Activated CD4-positive, alpha-beta T cell treated with anti-CD3 and anti-CD28 coated beads, Interleukin-2, amount 50 U/mL, for 16 hours (primary cell): ENCODE measurements around the gene PIGQ.

ENCODE experiments used
- DNase-seq: peaks from one replicate; pipeline ENCODE4 v3.0.0-alpha.2; 2020

PIGQ gene

GRCh38 chr16:610513-611381 lies 41.0 kb downstream of the PIGQ start:
- peak; percentile 31 for DNase-seq

GRCh38 chr16:615122-615521 lies 45.4 kb downstream of the PIGQ start:
- DNase-seq, result no peak

GRCh38 chr16:616733-617586 lies 47.2 kb downstream of the PIGQ start:
- DNase-seq, result no peak

- no peak for DNase-seq
Measured at GRCh38 chr16:617855-618254, 48.1 kb downstream of the PIGQ start.

- DNase-seq, result no peak
Measured at GRCh38 chr16:619476-620100, 49.8 kb downstream of the PIGQ start.

- no peak for DNase-seq
Measured at GRCh38 chr16:620700-621525, 51.1 kb downstream of the PIGQ start.

GRCh38 chr16:621526-622105 lies 51.8 kb downstream of the PIGQ start:
- DNase-seq, result no peak

- no peak for DNase-seq
Measured at GRCh38 chr16:622920-623280, 53.1 kb downstream of the PIGQ start.

- DNase-seq, result no peak
Measured at GRCh38 chr16:624526-625070, 54.8 kb downstream of the PIGQ start.

GRCh38 chr16:625117-625976 lies 55.6 kb downstream of the PIGQ start:
- DNase-seq, result no peak

- no peak for DNase-seq
Measured at GRCh38 chr16:625977-626765, 56.4 kb downstream of the PIGQ start.

- no peak for DNase-seq
Measured at GRCh38 chr16:626787-627453, 57.2 kb downstream of the PIGQ start.

GRCh38 chr16:627454-628239 lies 57.9 kb downstream of the PIGQ start:
- no peak for DNase-seq

GRCh38 chr16:628321-629061 lies 58.7 kb downstream of the PIGQ start:
- DNase-seq, result no peak

GRCh38 chr16:629185-629832 lies 59.5 kb downstream of the PIGQ start:
- no peak for DNase-seq

- no peak for DNase-seq
Measured at GRCh38 chr16:629833-630248, 60.1 kb downstream of the PIGQ start.

- no peak for DNase-seq
Measured at GRCh38 chr16:630249-630814, 60.6 kb downstream of the PIGQ start.
